ENCODE results near the gene USH2A.

USH2A gene

GRCh38 chr1:215905493-215906115, 517.6 kb downstream of the USH2A start:
- DNase-seq = peak; percentile 88

GRCh38 chr1:215900684-215901083, 522.6 kb downstream of the USH2A start:
- peak; percentile 91 for DNase-seq

GRCh38 chr1:215899901-215900300, 523.3 kb downstream of the USH2A start:
- DNase-seq = peak; percentile 45

- DNase-seq = no peak
These were observed 527.4 kb downstream of the USH2A start for GRCh38 chr1:215895893-215896292.

GRCh38 chr1:215895276-215895675, 528.0 kb downstream of the USH2A start:
- no peak for DNase-seq

GRCh38 chr1:215894617-215895016, 528.6 kb downstream of the USH2A start:
- no peak for DNase-seq

GRCh38 chr1:215891266-215892057, 531.8 kb downstream of the USH2A start:
- no peak for DNase-seq

- no peak for DNase-seq
These were observed 532.8 kb downstream of the USH2A start for GRCh38 chr1:215890438-215890837.

- DNase-seq = no peak
These were observed 533.4 kb downstream of the USH2A start for GRCh38 chr1:215889871-215890270.

GRCh38 chr1:215888159-215888558, 535.1 kb downstream of the USH2A start:
- no peak for DNase-seq

- DNase-seq = peak; percentile 56
These were observed 535.6 kb downstream of the USH2A start for GRCh38 chr1:215887627-215888026.

GRCh38 chr1:215883004-215883403, 540.2 kb downstream of the USH2A start:
- DNase-seq = no peak

GRCh38 chr1:215878843-215879242, 544.4 kb downstream of the USH2A start:
- no peak for DNase-seq

GRCh38 chr1:215878128-215878527, 545.1 kb downstream of the USH2A start:
- no peak for DNase-seq

GRCh38 chr1:215877452-215877951, 545.7 kb downstream of the USH2A start:
- DNase-seq = no peak

GRCh38 chr1:215875712-215876111, 547.5 kb downstream of the USH2A start:
- no peak for DNase-seq

GRCh38 chr1:215875236-215875635, 548.0 kb downstream of the USH2A start:
- no peak for DNase-seq

GRCh38 chr1:215872658-215873057, 550.6 kb downstream of the USH2A start:
- no peak for DNase-seq

GRCh38 chr1:215868500-215868899, 554.7 kb downstream of the USH2A start:
- DNase-seq = no peak

GRCh38 chr1:215865060-215865459, 558.2 kb downstream of the USH2A start:
- DNase-seq = no peak

- DNase-seq = no peak
These were observed 559.5 kb downstream of the USH2A start for GRCh38 chr1:215863796-215864195.

GRCh38 chr1:215860833-215861232, 562.4 kb downstream of the USH2A start:
- DNase-seq = no peak

GRCh38 chr1:215857317-215857716, 565.9 kb downstream of the USH2A start:
- DNase-seq = no peak

- no peak for DNase-seq
These were observed 577.9 kb downstream of the USH2A start for GRCh38 chr1:215845234-215845891.
